HepG2 (cell line): ENCODE measurements around the gene ANKRD65. TPM values are rescaled to one million over a fixed set of nuclear protein-coding genes. Genes with fewer than 3 reads are reported as not detected.
A peak's percentile ranks its signal among the peaks of the same experiment; 100 is the strongest.

ENCODE experiments used
- CREB1 ChIP-seq, 2 experiments: fragments of 450-650 bp in 1 of 2; IDR thresholded peaks; 2 replicates each; pipeline ENCODE4 v1.6.1; 2016 to 2017; ENCODE audit warnings: control low read depth in 1 of 2, mild to moderate bottlenecking in 1 of 2, missing compliant biosample characterization in 1 of 2, missing genetic modification characterization in 1 of 2
- GATAD1 ChIP-seq: IDR thresholded peaks from 2 replicates; pipeline ENCODE4 v1.6.1; 2016; ENCODE audit warnings: missing genetic modification reagents, missing compliant biosample characterization
- HMGXB4 ChIP-seq, 2 experiments: sonication (generic) in 1 of 2; formaldehyde crosslinking in 1 of 2; IDR thresholded peaks; 2 replicates each; pipeline versions ENCODE4 v1.4.0 to v1.6.1; 2018 to 2020; ENCODE audit warnings: missing genetic modification reagents in 2 of 2, borderline replicate concordance in 1 of 2, low read depth in 1 of 2, mild to moderate bottlenecking in 1 of 2, missing biosample characterization in 1 of 2
- HNRNPUL1 ChIP-seq: fragments of 200-400 bp; formaldehyde crosslinking; IDR thresholded peaks from 2 replicates; pipeline ENCODE4 v1.6.1; 2017; ENCODE audit warnings: low read depth, mild to moderate bottlenecking, low read length, moderate library complexity
- KLF15 ChIP-seq: sonication (generic); formaldehyde crosslinking; IDR thresholded peaks from 2 replicates; pipeline ENCODE4 v1.8.1; 2023; ENCODE audit warnings: borderline replicate concordance, mild to moderate bottlenecking, inconsistent platforms, missing genetic modification reagents, mixed read lengths
- MEF2D ChIP-seq: sonication (generic); formaldehyde crosslinking; IDR thresholded peaks from 2 replicates; pipeline ENCODE4 v1.5.1; 2020; ENCODE audit warnings: mild to moderate bottlenecking, missing genetic modification reagents
- PCBP2 ChIP-seq: fragments of 200-400 bp; formaldehyde crosslinking; optimal IDR thresholded peaks from 2 replicates; pipeline ENCODE3; 2018; ENCODE audit warnings: low read length, low read depth; ENCODE audit not compliant: poor library complexity, severe bottlenecking
- PHB2 ChIP-seq: fragments of 450-650 bp; IDR thresholded peaks from 2 replicates; pipeline ENCODE4 v1.6.1; 2018; ENCODE audit not compliant: partially characterized antibody
- PHF8 ChIP-seq: sonication (generic); formaldehyde crosslinking; IDR thresholded peaks from 2 replicates; pipeline ENCODE4 v1.5.0; 2020; ENCODE audit warnings: missing genetic modification reagents
- RARG ChIP-seq: sonication (generic); formaldehyde crosslinking; IDR thresholded peaks from 2 replicates; pipeline ENCODE4 v1.4.0; 2020; ENCODE audit warnings: low read depth, mild to moderate bottlenecking, missing genetic modification reagents
- RNF219 ChIP-seq: sonication (generic); formaldehyde crosslinking; IDR thresholded peaks from 2 replicates; pipeline ENCODE4 v1.5.0; 2020; ENCODE audit warnings: mild to moderate bottlenecking, missing genetic modification reagents
- SOX6 ChIP-seq, 2 experiments: fragments of 450-650 bp in 1 of 2; sonication (generic) in 1 of 2; formaldehyde crosslinking in 1 of 2; IDR thresholded peaks; 2 replicates each; pipeline versions ENCODE4 v1.4.0 to v1.6.1; 2017 to 2020; ENCODE audit warnings: antibody characterized with exemption in 1 of 2, mild to moderate bottlenecking in 1 of 2, missing genetic modification reagents in 1 of 2
- ZFP36 ChIP-seq: fragments of 150-350 bp; IDR thresholded peaks from 2 replicates; pipeline ENCODE4 v1.6.1; 2018; ENCODE audit warnings: borderline replicate concordance, low read length, low read depth; ENCODE audit not compliant: partially characterized antibody
- ZHX2 ChIP-seq, 2 experiments: sonication (generic) in 1 of 2; formaldehyde crosslinking in 1 of 2; IDR thresholded peaks; 2 replicates each; pipeline versions ENCODE4 v1.6.1 to v1.9.0; 2014 to 2022; ENCODE audit warnings: antibody characterized with exemption in 1 of 2, borderline replicate concordance in 1 of 2, inconsistent platforms in 1 of 2, low read depth in 1 of 2, missing genetic modification reagents in 1 of 2
- ZMYM3 ChIP-seq: sonication (generic); formaldehyde crosslinking; IDR thresholded peaks from 2 replicates; pipeline ENCODE4 v1.5.1; 2020; ENCODE audit warnings: mild to moderate bottlenecking, missing genetic modification reagents
- ZNF230 ChIP-seq: sonication (generic); formaldehyde crosslinking; IDR thresholded peaks from 2 replicates; pipeline ENCODE4 v1.4.0; 2020; ENCODE audit warnings: mild to moderate bottlenecking, missing genetic modification reagents
- ZNF337 ChIP-seq: sonication (generic); formaldehyde crosslinking; IDR thresholded peaks from 2 replicates; pipeline ENCODE4 v1.5.1; 2020; ENCODE audit warnings: missing genetic modification reagents, low read depth, mild to moderate bottlenecking, borderline replicate concordance
- polyA plus RNA-seq, 8 experiments: library from polyadenylated mRNA; depleted of rRNA in 3 of 8; stranded (reverse) in 7 of 8; unstranded in 1 of 8; fragments of >200 nt; fragmentation: Illumina TruSeq in 4 of 8; extraction: Trizol in 4 of 8; gene quantifications; 2 replicates each; pipeline versions ENCODE4 v1.2.1 to v1.2.3, GENCODE V29; 2011 to 2016; ENCODE audit warnings: low read depth in 4 of 8, missing spikeins in 1 of 8, mixed read lengths in 1 of 8; ENCODE audit not compliant: insufficient read depth in 1 of 8
- total RNA-seq, 5 experiments: library from RNA; depleted of rRNA; stranded (reverse); fragments of >200 nt; fragmentation: Illumina TruSeq; extraction: Trizol; gene quantifications; 2 replicates each; pipeline ENCODE4 v1.2.3, GENCODE V29; 2016; ENCODE audit warnings: low read depth in 1 of 5

The ANKRD65 gene
- total and polyA plus RNA-seq, 2 of the 13 experiments (the other 11 are each of a cell fraction or from before 2014, with no cell fraction given) = 12.1 to 30.1 TPM

- TF ChIP-seq HMGXB4 (CRISPR knock-in tag; IDR thresholded peaks at IDR 0.05; ENCODE audit: borderline replicate concordance in 1 of 2, low read depth in 1 of 2) (peak; percentile 80 to 84), RNF219 (CRISPR knock-in tag) (no peak; the same call in 1 of the 2 replicates), RARG (CRISPR knock-in tag) (0 out of 2 replicates have a peak, but pooled peaks have one; percentile 40), ZMYM3 (CRISPR knock-in tag) (no peak), SOX6 (IDR thresholded peaks at IDR 0.05) (no peak), SOX6 (CRISPR knock-in tag; IDR thresholded peaks at IDR 0.05) (peak; percentile 95), ZNF337 (CRISPR knock-in tag) (peak; percentile 74; the same call in 1 of the 2 replicates), ZHX2 (IDR thresholded peaks at IDR 0.05; ENCODE audit: low read depth) (peak; percentile 32; the same call in 1 of the 2 replicates), ZHX2 (CRISPR knock-in tag; IDR thresholded peaks at IDR 0.05; ENCODE audit: borderline replicate concordance) (peak; percentile 74; the same call in 1 of the 2 replicates), HNRNPUL1 (no peak), KLF15 (CRISPR knock-in tag) (no peak), PCBP2 (no peak), PHB2 (no peak), ZNF230 (CRISPR knock-in tag) (no peak; the same call in 1 of the 2 replicates), PHF8 (CRISPR knock-in tag) (peak; percentile 55), ZFP36 (no peak), CREB1 (IDR thresholded peaks at IDR 0.05) (peak; percentile 2; the same call in 1 of the 2 replicates), CREB1 (CRISPR knock-in tag; IDR thresholded peaks at IDR 0.05) (no peak), GATAD1 (CRISPR knock-in tag) (peak; percentile 62), MEF2D (peak; percentile 78)
Observed at GRCh38 chr1:1432951-1433803, 12.1 kb upstream of the ANKRD65 start (continued).
